ENCODE measurements around the gene SLC1A2.
A peak's percentile ranks its signal among the peaks of the same experiment; 100 is the strongest.

SLC1A2 gene

DNA sequence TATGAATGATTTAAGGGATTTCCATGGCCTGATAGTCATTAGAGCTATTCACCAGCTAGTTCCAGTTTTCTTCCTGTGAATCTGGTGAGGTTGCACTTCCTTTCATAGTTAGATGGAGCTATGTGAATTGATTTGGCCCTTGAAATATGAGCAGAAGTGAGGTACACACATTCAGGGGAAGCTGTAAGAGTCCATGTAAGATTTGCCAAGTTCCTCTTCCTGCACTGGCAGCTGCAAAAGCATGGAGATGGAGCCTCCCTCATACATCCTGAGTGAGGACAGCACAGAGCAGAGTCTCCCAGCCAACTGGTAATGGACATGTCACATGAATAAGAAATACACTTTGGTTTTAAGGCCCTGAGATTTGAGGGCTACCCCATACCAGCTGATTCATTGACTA lies 168.7 kb downstream of the SLC1A2 start:
- TF ChIP-seq, protein P1, sequence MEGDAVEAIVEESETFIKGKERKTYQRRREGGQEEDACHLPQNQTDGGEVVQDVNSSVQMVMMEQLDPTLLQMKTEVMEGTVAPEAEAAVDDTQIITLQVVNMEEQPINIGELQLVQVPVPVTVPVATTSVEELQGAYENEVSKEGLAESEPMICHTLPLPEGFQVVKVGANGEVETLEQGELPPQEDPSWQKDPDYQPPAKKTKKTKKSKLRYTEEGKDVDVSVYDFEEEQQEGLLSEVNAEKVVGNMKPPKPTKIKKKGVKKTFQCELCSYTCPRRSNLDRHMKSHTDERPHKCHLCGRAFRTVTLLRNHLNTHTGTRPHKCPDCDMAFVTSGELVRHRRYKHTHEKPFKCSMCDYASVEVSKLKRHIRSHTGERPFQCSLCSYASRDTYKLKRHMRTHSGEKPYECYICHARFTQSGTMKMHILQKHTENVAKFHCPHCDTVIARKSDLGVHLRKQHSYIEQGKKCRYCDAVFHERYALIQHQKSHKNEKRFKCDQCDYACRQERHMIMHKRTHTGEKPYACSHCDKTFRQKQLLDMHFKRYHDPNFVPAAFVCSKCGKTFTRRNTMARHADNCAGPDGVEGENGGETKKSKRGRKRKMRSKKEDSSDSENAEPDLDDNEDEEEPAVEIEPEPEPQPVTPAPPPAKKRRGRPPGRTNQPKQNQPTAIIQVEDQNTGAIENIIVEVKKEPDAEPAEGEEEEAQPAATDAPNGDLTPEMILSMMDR (IDR thresholded peaks at IDR 0.05; ENCODE audit: low read depth, low read length), result no peak
- no peaks in the 10 kb centered on the region for H3K27me3 ChIP-seq (ENCODE audit: insufficient read depth, low read depth, severe bottlenecking)
- H3K4me3 ChIP-seq (ENCODE audit: low read depth, low read length), result no peak overlapping the region
- DNase-seq, result no peak
- peaks cover 2% of the 10 kb centered on the region for H3K9me3 ChIP-seq (ENCODE audit: severe bottlenecking)
- no peak overlapping the region for H3K27ac ChIP-seq
- peaks cover 8% of the 10 kb centered on the region for H3K36me3 ChIP-seq

DNA sequence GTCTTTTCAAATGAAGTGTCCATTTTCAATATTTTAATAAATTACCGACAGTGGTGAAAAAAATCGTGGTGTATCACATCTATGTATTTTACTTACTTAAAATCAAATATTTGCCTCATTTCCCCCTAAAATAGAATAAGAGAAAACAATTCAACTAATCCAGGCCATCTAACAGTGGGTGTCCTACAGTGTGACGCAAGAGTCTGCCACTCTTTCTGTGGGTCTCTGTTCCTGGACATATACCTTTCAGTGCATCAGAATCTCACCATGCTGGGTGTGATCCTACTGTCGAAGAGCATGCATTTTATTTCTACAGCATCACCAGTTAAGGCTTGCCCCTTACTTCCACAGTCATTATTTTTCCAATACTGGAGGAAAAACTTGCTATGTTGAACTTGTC lies 169.2 kb downstream of the SLC1A2 start:
- H3K27ac ChIP-seq, result no peak overlapping the region
- H3K4me3 ChIP-seq (ENCODE audit: low read depth, low read length), result no peak overlapping the region
- DNase-seq, result no peak
- peaks cover 8% of the 10 kb centered on the region for H3K36me3 ChIP-seq
- TF ChIP-seq, protein P1 (IDR thresholded peaks at IDR 0.05; ENCODE audit: low read depth, low read length), result no peak
- H3K9me3 ChIP-seq (ENCODE audit: severe bottlenecking), result peaks cover 2% of the 10 kb centered on the region
- no peaks in the 10 kb centered on the region for H3K27me3 ChIP-seq (ENCODE audit: insufficient read depth, low read depth, severe bottlenecking)

DNA sequence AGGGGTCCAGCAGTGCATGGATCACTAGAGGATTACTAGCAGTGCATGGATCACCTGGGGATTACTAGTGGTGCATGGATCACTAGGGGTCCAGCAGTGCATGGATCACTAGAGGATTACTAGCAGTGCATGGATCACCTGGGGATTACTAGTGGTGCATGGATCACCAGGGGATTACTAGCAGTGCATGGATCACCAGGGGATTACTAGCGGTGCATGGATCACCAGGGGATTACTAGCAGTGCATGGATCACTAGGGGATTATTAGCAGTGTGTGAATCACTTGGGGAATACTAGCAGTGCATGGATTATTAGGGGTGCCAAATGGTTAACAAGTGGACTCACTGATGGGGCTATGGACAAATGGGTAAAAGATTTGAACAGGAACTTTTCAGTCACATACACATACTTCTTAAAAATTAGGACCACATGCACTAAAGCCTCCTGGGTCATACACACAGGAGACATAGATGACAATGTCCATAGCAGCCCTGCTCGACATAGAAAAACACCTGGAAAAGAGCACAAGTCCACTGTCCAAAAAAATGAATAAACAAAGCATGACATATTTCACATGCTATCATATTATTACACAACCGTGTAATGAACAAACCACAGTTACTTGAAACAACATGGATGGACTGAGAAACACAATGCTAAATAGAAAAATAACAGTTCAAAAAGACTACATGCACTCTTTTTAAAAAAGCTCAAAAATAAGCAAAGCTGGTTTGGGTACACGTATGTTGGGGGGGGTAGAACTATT lies 170.6 kb downstream of the SLC1A2 start:
- peak; percentile 16 for DNase-seq
- peaks cover 8% of the 10 kb centered on the region for H3K36me3 ChIP-seq
- H3K27me3 ChIP-seq (ENCODE audit: insufficient read depth, low read depth, severe bottlenecking), result no peaks in the 10 kb centered on the region
- peaks cover 2% of the 10 kb centered on the region for H3K9me3 ChIP-seq (ENCODE audit: severe bottlenecking)
- no peak overlapping the region for H3K27ac ChIP-seq
- H3K4me3 ChIP-seq (ENCODE audit: low read depth, low read length), result no peak overlapping the region
- TF ChIP-seq, protein P1 (IDR thresholded peaks at IDR 0.05; ENCODE audit: low read depth, low read length), result no peak

DNA sequence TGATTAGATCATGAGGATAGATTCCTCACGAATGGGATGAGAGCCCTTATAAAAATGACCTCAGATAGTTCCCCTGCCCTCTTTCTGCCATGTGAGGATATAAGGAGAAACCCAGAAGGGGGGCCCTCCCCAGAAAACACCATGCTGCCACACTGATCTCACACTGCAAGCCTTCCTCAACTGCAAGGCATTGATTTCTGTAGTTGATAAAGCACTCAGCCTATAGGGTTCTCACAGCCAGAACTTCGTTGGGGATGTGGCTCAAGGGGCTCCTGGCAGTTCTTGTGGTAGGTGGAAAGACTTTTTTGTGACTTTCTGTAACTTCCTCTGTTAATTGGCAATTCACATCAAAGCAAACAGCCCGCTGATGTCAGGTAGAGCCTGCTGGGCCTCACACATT lies 171.5 kb downstream of the SLC1A2 start:
- H3K27me3 ChIP-seq (ENCODE audit: insufficient read depth, low read depth, severe bottlenecking), result no peaks in the 10 kb centered on the region
- no peak for DNase-seq
- H3K36me3 ChIP-seq, result peaks cover 8% of the 10 kb centered on the region
- H3K4me3 ChIP-seq (ENCODE audit: low read depth, low read length), result no peak overlapping the region
- H3K27ac ChIP-seq, result no peak overlapping the region
- TF ChIP-seq, protein P1 (IDR thresholded peaks at IDR 0.05; ENCODE audit: low read depth, low read length), result no peak
- peaks cover 2% of the 10 kb centered on the region for H3K9me3 ChIP-seq (ENCODE audit: severe bottlenecking)

DNA sequence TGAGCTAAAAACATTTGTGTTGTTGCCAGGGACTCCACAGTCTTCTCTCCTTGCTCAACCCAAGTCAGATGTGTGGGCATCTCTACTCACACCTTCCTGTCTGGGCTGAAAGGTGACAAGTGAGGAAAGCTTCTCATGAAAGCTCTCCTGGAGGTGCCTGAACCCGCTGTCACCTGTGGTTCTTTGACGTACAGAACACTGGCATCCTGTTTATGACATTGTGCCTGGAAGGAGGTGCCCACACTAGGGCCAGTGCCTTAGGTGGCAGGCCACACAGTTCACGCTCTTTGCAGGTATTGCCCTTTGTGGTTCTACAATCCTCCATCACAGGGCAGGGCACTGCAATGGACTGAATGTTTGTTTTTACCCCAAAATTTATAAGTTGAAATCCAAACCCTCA lies 171.9 kb downstream of the SLC1A2 start:
- Histone ChIP-seq H3K27me3 (ENCODE audit: insufficient read depth, low read depth, severe bottlenecking) (no peaks in the 10 kb centered on the region), H3K36me3 (peaks cover 8% of the 10 kb centered on the region), H3K27ac (no peak overlapping the region), H3K9me3 (ENCODE audit: severe bottlenecking) (peaks cover 2% of the 10 kb centered on the region), H3K4me3 (ENCODE audit: low read depth, low read length) (no peak overlapping the region)
- DNase-seq, result no peak
- TF ChIP-seq, protein P1 (IDR thresholded peaks at IDR 0.05; ENCODE audit: low read depth, low read length), result no peak

DNA sequence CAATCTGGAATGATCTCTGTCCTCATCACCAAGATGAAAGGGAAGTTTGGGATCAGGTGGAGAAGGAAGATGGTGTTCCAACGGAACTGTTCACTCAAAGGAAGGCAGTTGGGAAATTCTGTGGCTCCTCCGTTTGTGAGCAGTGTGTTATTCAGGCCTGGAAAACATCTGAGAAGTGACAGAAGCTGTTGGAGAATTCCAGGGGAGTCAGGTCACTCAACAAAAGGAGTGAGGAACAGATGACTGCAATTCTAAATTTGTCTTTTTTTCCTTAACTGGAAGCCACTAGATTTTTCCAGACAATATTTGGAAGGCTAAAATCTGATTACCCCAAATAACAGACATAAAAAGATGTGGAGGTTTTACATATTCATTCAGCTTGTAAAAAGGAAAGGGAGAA lies 172.6 kb downstream of the SLC1A2 start:
- TF ChIP-seq, protein P1 (IDR thresholded peaks at IDR 0.05; ENCODE audit: low read depth, low read length), result no peak
- DNase-seq, result no peak
- peaks cover 8% of the 10 kb centered on the region for H3K36me3 ChIP-seq
- no peaks in the 10 kb centered on the region for H3K27me3 ChIP-seq (ENCODE audit: insufficient read depth, low read depth, severe bottlenecking)
- peaks cover 2% of the 10 kb centered on the region for H3K9me3 ChIP-seq (ENCODE audit: severe bottlenecking)
- H3K27ac ChIP-seq, result no peak overlapping the region
- H3K4me3 ChIP-seq (ENCODE audit: low read depth, low read length), result no peak overlapping the region

All from WERI-Rb-1 (cell line).